ENCODE measurements around the gene EEF1AKMT3.
A peak's percentile ranks its signal among the peaks of the same experiment; 100 is the strongest.

DNA sequence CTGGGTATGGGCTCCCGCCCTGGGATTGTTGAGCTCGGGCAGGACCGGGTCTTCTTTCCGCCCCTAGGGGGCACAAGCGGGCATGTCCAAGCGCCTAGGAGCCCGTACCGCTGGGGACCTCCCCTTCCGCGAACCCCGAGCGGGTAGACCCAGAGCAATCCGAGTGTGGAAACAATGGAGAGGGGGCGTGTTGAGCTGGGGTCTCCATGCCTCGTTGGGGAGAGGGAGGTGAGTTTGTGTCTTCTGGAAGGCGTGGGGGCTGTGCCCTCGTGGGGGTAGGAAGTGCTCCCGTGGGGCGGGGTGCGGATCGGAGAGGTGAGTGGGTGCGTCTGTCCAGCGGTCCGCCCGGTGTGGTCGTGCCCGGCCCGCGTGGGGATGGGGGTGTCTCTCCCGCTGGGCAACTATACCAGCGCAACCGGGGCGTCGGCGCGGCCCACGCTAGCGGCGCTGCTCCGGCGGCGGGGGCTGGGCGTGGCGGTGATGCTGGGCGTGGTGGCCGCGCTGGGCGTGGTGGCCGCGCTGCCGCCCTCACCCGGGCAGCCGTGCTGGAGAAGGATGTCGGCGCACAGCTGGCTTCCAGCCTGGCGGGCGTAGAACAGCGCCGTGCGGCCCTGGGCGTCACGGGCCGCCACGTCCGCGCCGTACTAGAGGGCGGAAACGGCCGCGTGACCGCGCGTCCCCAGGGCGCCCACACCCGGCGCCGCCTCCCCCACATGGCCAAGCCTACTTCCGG, 46.1 kb upstream of the EEF1AKMT3 start:
- TF ChIP-seq, protein P1, sequence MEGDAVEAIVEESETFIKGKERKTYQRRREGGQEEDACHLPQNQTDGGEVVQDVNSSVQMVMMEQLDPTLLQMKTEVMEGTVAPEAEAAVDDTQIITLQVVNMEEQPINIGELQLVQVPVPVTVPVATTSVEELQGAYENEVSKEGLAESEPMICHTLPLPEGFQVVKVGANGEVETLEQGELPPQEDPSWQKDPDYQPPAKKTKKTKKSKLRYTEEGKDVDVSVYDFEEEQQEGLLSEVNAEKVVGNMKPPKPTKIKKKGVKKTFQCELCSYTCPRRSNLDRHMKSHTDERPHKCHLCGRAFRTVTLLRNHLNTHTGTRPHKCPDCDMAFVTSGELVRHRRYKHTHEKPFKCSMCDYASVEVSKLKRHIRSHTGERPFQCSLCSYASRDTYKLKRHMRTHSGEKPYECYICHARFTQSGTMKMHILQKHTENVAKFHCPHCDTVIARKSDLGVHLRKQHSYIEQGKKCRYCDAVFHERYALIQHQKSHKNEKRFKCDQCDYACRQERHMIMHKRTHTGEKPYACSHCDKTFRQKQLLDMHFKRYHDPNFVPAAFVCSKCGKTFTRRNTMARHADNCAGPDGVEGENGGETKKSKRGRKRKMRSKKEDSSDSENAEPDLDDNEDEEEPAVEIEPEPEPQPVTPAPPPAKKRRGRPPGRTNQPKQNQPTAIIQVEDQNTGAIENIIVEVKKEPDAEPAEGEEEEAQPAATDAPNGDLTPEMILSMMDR (conservative IDR thresholded peaks at IDR 0.05; ENCODE audit: low read length) = peak; percentile 53
- TF ChIP-seq EZH2phosphoT487 (IDR thresholded peaks at IDR 0.05; ENCODE audit: borderline replicate concordance) = no peak

Measured in Loucy (cell line).